GM23338 (cell line): Measurements from ENCODE around the gene C2. TPM values are rescaled to one million over a fixed set of nuclear protein-coding genes. Genes with fewer than 3 reads are reported as not detected.
"Not testable (repeated sequence)": the region's sequence is repeated elsewhere in the genome, so short reads cannot be mapped to it uniquely, and the experiment has no call there.

Experiments
- ATAC-seq: fragments of 200-7000 bp; cut with Tn5 transposase; 3 replicates; pipeline ENCODE4 v1.9.1; 2020
- DNase-seq: peaks from one replicate; pipeline ENCODE4 v3.0.0-alpha.2; 2015; ENCODE audit warnings: low spot score
- H2AFZ ChIP-seq: fragments of 200-600 bp; sonication (generic); 2 replicates; pipeline ENCODE4 v1.8.0; 2016; ENCODE audit warnings: antibody characterized with exemption, mild to moderate bottlenecking, moderate library complexity
- H3F3A ChIP-seq: fragments of 200-600 bp; sonication (generic); replicated peaks from 2 replicates; pipeline ENCODE4 v1.8.0; 2017; ENCODE audit warnings: antibody characterized with exemption, mixed run types, low read depth
- H3K27ac ChIP-seq: fragments of 200-600 bp; sonication (generic); 2 replicates; pipeline ENCODE4 v1.6.1; 2016; ENCODE audit warnings: low read depth
- H3K27me3 ChIP-seq: fragments of 200-600 bp; sonication (generic); 2 replicates; pipeline ENCODE4 v1.8.0; 2016; ENCODE audit warnings: mild to moderate bottlenecking, mixed run types, moderate library complexity; ENCODE audit not compliant: insufficient read depth
- H3K36me3 ChIP-seq: fragments of 200-600 bp; sonication (generic); 2 replicates; pipeline ENCODE4 v1.8.0; 2016; ENCODE audit warnings: mild to moderate bottlenecking; ENCODE audit not compliant: insufficient read depth
- H3K4me1 ChIP-seq: fragments of 200-600 bp; sonication (generic); 2 replicates; pipeline ENCODE4 v1.8.0; 2016; ENCODE audit warnings: mild to moderate bottlenecking, moderate library complexity; ENCODE audit not compliant: insufficient read depth
- H3K4me2 ChIP-seq: fragments of 200-600 bp; sonication (generic); 2 replicates; pipeline ENCODE4 v1.7.1; 2017; ENCODE audit warnings: mixed run types
- H3K4me3 ChIP-seq: fragments of 200-600 bp; sonication (generic); 2 replicates; pipeline ENCODE4 v1.6.1; 2016; ENCODE audit warnings: mixed run types
- H3K79me2 ChIP-seq: fragments of 200-600 bp; sonication (generic); replicated peaks from 2 replicates; pipeline ENCODE4 v1.8.0; 2017; ENCODE audit warnings: mild to moderate bottlenecking; ENCODE audit not compliant: insufficient read depth
- H3K9me2 ChIP-seq: fragments of 200-600 bp; sonication (generic); 2 replicates; pipeline ENCODE4 v1.8.0; 2017; ENCODE audit not compliant: insufficient read depth
- H4K20me1 ChIP-seq: fragments of 200-600 bp; sonication (generic); replicated peaks from 2 replicates; pipeline ENCODE4 v1.8.0; 2017; ENCODE audit warnings: mild to moderate bottlenecking; ENCODE audit not compliant: insufficient read depth
- H3K27ac Mint-ChIP-seq: 2 replicates; pipeline ENCODE4 v1.8.0; 2020; ENCODE audit warnings: inconsistent platforms, mild to moderate bottlenecking, moderate library complexity, mixed read lengths
- H3K27me3 Mint-ChIP-seq: 3 replicates; pipeline ENCODE4 v1.8.0; 2022; ENCODE audit warnings: low read depth, mild to moderate bottlenecking, moderate library complexity, mixed read lengths, inconsistent platforms; ENCODE audit not compliant: insufficient read depth, poor library complexity
- H3K36me3 Mint-ChIP-seq: 3 replicates; pipeline ENCODE4 v1.8.0; 2021; ENCODE audit warnings: low read depth, mild to moderate bottlenecking, inconsistent platforms, moderate library complexity, mixed read lengths
- H3K4me1 Mint-ChIP-seq: 3 replicates; pipeline ENCODE4 v1.8.0; 2020; ENCODE audit warnings: mild to moderate bottlenecking, inconsistent platforms, mixed read lengths
- H3K4me3 Mint-ChIP-seq: 3 replicates; pipeline ENCODE4 v1.8.0; 2021; ENCODE audit warnings: moderate library complexity, mild to moderate bottlenecking, inconsistent platforms, mixed read lengths
- H3K9me3 Mint-ChIP-seq: 3 replicates; pipeline ENCODE4 v1.8.0; 2020; ENCODE audit warnings: moderate library complexity, mild to moderate bottlenecking, inconsistent platforms, mixed read lengths
- CREB1 ChIP-seq: fragments of 250-450 bp; sonication (Bioruptor Pico); IDR thresholded peaks from 2 replicates; pipeline ENCODE4 v1.5.0; 2020; ENCODE audit warnings: low read depth, mild to moderate bottlenecking, moderate library complexity
- ETS1 ChIP-seq: IDR thresholded peaks from 2 replicates; pipeline ENCODE4 v1.6.1; 2016; ENCODE audit warnings: antibody characterized with exemption
- EZH2 ChIP-seq: fragments of 200-600 bp; sonication (generic); IDR thresholded peaks from one replicate; pipeline ENCODE4 v1.8.0; 2017; ENCODE audit warnings: antibody characterized with exemption, mild to moderate bottlenecking, low read depth; ENCODE audit not compliant: unreplicated experiment
- EZH2phosphoT487 ChIP-seq: fragments of 200-600 bp; sonication (generic); IDR thresholded peaks from one replicate; pipeline ENCODE4 v1.8.1; 2018; ENCODE audit warnings: antibody characterized with exemption; ENCODE audit not compliant: unreplicated experiment
- JUNB ChIP-seq: IDR thresholded peaks from one replicate; pipeline ENCODE4 v1.6.1; 2016; ENCODE audit warnings: antibody characterized with exemption; ENCODE audit not compliant: unreplicated experiment
- NANOG ChIP-seq: IDR thresholded peaks from 2 replicates; pipeline ENCODE4 v1.6.1; 2016; ENCODE audit warnings: antibody characterized with exemption, borderline replicate concordance
- POLR2AphosphoS5 ChIP-seq: IDR thresholded peaks from 2 replicates; pipeline ENCODE4 v1.6.1; 2016; ENCODE audit warnings: antibody characterized with exemption, low read depth
- STAT1 ChIP-seq: IDR thresholded peaks from one replicate; pipeline ENCODE4 v1.6.1; 2016; ENCODE audit warnings: antibody characterized with exemption; ENCODE audit not compliant: unreplicated experiment
- ZNF114 ChIP-seq: fragments of 250-450 bp; sonication (Bioruptor Pico); IDR thresholded peaks from 2 replicates; pipeline ENCODE4 v1.5.0; 2020; ENCODE audit warnings: mild to moderate bottlenecking, moderate library complexity
- ZNF331 ChIP-seq: fragments of 250-450 bp; sonication (Bioruptor Pico); IDR thresholded peaks from 2 replicates; pipeline ENCODE4 v1.5.0; 2020; ENCODE audit warnings: low read depth, mild to moderate bottlenecking, moderate library complexity
- ZNF462 ChIP-seq: fragments of 250-450 bp; sonication (Bioruptor Pico); IDR thresholded peaks from 2 replicates; pipeline ENCODE4 v1.5.0; 2020; ENCODE audit warnings: mild to moderate bottlenecking, moderate library complexity
- polyA plus RNA-seq: library from polyadenylated mRNA; unstranded; fragments of >200 nt; fragmentation: Nextera tagmentation; extraction: Ambion mirVana; gene quantifications from 2 replicates; pipeline ENCODE4 v1.2.1, GENCODE V29; 2016
- total RNA-seq: library from RNA; depleted of rRNA; stranded (reverse); fragments of >200 nt; shearing (Covaris generic); gene quantifications from 2 replicates; pipeline ENCODE4 v1.2.3, GENCODE V29; 2014
- TF ChIP-seq, protein P1 (sequence below): IDR thresholded peaks from one replicate; pipeline ENCODE4 v1.6.1; 2018; ENCODE audit warnings: antibody characterized with exemption; ENCODE audit not compliant: unreplicated experiment

Gene C2
- total and polyA plus RNA-seq, 2 experiments from 2014 or later = 0.16 to 1.7 TPM

- not testable (repeated sequence) for H3K27ac ChIP-seq, ATAC-seq, H3K27me3 ChIP-seq, H3K9me2 ChIP-seq, H3K79me2 ChIP-seq, H3K4me3 Mint-ChIP-seq, H3K4me2 ChIP-seq, H4K20me1 ChIP-seq, H3K36me3 ChIP-seq, H3K4me3 ChIP-seq, H2AFZ ChIP-seq, H3K36me3 Mint-ChIP-seq, DNase-seq, H3K27ac Mint-ChIP-seq, H3F3A ChIP-seq, H3K4me1 Mint-ChIP-seq, H3K4me1 ChIP-seq
- peaks cover 12% of the 10 kb centered on the region for H3K27me3 Mint-ChIP-seq
- H3K9me3 Mint-ChIP-seq = peaks cover 11% of the 10 kb centered on the region; the same call in 2 of the 3 replicates
These were observed 4.6 kb downstream of the C2 start for GRCh38 chr6:31932137-31932536.

GRCh38 chr6:31933537-31933936, 6.0 kb downstream of the C2 start:
- no peaks in the 10 kb centered on the region for H3K36me3 Mint-ChIP-seq
- TF ChIP-seq ETS1 = no peak
- no peak for TF ChIP-seq STAT1
- TF ChIP-seq, protein P1, sequence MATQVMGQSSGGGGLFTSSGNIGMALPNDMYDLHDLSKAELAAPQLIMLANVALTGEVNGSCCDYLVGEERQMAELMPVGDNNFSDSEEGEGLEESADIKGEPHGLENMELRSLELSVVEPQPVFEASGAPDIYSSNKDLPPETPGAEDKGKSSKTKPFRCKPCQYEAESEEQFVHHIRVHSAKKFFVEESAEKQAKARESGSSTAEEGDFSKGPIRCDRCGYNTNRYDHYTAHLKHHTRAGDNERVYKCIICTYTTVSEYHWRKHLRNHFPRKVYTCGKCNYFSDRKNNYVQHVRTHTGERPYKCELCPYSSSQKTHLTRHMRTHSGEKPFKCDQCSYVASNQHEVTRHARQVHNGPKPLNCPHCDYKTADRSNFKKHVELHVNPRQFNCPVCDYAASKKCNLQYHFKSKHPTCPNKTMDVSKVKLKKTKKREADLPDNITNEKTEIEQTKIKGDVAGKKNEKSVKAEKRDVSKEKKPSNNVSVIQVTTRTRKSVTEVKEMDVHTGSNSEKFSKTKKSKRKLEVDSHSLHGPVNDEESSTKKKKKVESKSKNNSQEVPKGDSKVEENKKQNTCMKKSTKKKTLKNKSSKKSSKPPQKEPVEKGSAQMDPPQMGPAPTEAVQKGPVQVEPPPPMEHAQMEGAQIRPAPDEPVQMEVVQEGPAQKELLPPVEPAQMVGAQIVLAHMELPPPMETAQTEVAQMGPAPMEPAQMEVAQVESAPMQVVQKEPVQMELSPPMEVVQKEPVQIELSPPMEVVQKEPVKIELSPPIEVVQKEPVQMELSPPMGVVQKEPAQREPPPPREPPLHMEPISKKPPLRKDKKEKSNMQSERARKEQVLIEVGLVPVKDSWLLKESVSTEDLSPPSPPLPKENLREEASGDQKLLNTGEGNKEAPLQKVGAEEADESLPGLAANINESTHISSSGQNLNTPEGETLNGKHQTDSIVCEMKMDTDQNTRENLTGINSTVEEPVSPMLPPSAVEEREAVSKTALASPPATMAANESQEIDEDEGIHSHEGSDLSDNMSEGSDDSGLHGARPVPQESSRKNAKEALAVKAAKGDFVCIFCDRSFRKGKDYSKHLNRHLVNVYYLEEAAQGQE = no peak
- no peak for TF ChIP-seq ZNF462 (CRISPR knock-in tag)
- no peak for TF ChIP-seq ZNF331 (CRISPR knock-in tag)
- TF ChIP-seq EZH2 = no peak
- no peak for TF ChIP-seq JUNB
- no peak for TF ChIP-seq NANOG
- no peak for TF ChIP-seq CREB1 (CRISPR knock-in tag)
- no peak for TF ChIP-seq POLR2AphosphoS5
- no peak for TF ChIP-seq ZNF114
- no peak for TF ChIP-seq EZH2phosphoT487

More at GRCh38 chr6:31933537-31933936, 6.0 kb downstream of the C2 start:
- Histone ChIP-seq H3K4me2 (no peak overlapping the region), H3K27me3 (no peaks in the 10 kb centered on the region), H2AFZ (no peak overlapping the region), H4K20me1 (no peaks in the 10 kb centered on the region), H3K27ac (no peak overlapping the region), H3F3A (no peaks in the 10 kb centered on the region), H3K9me2 (peaks cover 4% of the 10 kb centered on the region; the same call in 1 of the 2 replicates), H3K4me1 (no peaks in the 10 kb centered on the region), H3K79me2 (no peaks in the 10 kb centered on the region), H3K4me3 (no peak overlapping the region), H3K36me3 (no peaks in the 10 kb centered on the region)
- Mint-ChIP-seq H3K27me3 (peaks cover 10% of the 10 kb centered on the region), H3K9me3 (peaks cover 11% of the 10 kb centered on the region; the same call in 2 of the 3 replicates), H3K4me3 (no peak overlapping the region), H3K4me1 (no peaks in the 10 kb centered on the region), H3K27ac (no peak overlapping the region)
- DNase-seq (no peak), ATAC-seq (no peak)
